Measurements from ENCODE around the gene E2F6.

Gene E2F6

DNA sequence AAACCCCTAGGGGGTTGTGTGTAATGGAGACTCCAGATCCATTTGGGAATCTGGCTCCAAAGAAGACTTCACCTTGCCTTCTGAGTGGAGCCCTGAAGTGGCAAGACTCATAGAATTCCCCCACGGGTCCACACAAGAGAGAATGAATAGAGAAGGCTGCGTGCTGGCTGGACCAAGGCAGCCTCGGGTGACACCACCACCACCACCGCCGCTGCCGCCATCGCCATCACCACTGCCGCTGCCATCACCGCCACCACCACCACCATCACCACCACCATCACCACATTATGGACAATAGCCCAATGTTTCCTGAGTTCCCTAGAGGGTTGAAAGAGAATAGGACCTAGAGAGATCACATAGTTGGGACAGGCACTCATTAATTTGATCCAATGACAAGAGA is 63.5 kb downstream of the E2F6 start:
- no peaks in the 10 kb centered on the region for H3K27me3 ChIP-seq (ENCODE audit: insufficient read depth, poor library complexity, severe bottlenecking)
- TF ChIP-seq GABPA (IDR thresholded peaks at IDR 0.05; ENCODE audit: low read depth) (no peak), REST (IDR thresholded peaks at IDR 0.05; ENCODE audit: insufficient replicate concordance, low read depth) (no peak), POLR2AphosphoS5 (IDR thresholded peaks at IDR 0.05; ENCODE audit: low read depth) (no peak)
- DNase-seq (ENCODE audit: low read depth in 1 of 2, low spot score in 1 of 2) = no peak
- H3K27ac ChIP-seq (replicated peaks) = no peak overlapping the region
- no peak overlapping the region for H3K4me3 ChIP-seq (replicated peaks; ENCODE audit: insufficient read depth, low read length)

DNA sequence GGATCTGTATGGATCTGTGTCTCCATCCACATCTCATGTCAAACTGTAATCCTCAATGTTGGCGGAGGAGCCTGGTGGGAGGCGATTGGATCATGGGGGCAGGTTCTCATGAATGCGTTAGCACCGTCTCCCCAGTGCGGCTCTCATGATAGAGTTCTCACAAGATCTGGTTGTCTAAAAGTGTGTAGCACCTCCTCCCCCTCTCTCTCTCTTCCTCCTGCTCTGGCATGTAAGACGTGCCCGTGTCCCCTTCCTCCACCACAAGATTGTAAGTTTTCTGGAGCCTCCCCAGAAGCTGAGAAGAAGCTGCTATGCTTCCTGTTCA is 66.6 kb downstream of the E2F6 start:
- no peak overlapping the region for H3K27ac ChIP-seq (replicated peaks)
- H3K27me3 ChIP-seq (ENCODE audit: insufficient read depth, poor library complexity, severe bottlenecking) = no peaks in the 10 kb centered on the region
- H3K4me3 ChIP-seq (replicated peaks; ENCODE audit: insufficient read depth, low read length) = no peak overlapping the region
- DNase-seq (ENCODE audit: low read depth in 1 of 2, low spot score in 1 of 2) = no peak
- TF ChIP-seq GABPA (IDR thresholded peaks at IDR 0.05; ENCODE audit: low read depth) (no peak), SPI1 (IDR thresholded peaks at IDR 0.05; ENCODE audit: borderline replicate concordance, low read depth) (no peak), REST (IDR thresholded peaks at IDR 0.05; ENCODE audit: insufficient replicate concordance, low read depth) (no peak), POLR2AphosphoS5 (IDR thresholded peaks at IDR 0.05; ENCODE audit: low read depth) (no peak), CTCF (IDR thresholded peaks at IDR 0.05; ENCODE audit: insufficient read depth, low read length) (no peak)

DNA sequence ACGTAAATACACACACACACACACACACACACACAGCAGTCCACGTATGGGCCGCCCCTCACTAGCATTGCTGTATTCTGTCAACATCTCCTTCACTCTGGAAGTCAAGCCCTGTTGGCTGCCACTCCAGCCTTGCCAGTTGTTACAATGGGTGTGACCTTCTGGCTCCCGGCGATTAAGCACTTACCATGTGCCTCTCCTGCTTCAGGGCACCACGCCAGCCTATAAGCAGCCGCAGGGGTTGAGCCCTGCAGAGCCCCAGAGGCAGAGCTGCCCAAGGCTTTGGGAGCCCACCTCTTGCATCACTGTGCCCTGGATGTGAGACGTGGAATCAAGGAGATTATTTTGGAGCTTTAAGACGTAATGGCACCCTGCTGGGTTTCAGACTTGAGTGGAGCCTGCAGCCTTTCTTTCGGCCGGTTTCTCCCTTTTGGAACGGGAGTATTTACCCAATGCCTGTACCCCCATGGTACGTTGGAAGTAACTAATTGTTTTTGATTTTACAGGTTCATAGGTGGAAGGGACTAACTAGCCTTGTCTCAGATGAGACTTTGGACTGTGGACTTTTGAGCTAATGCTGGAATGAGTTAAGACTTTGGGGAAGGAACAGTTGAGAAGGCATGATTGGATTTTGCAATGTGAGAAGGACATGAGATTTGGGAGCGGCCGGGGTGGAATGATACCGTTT is 67.1 kb downstream of the E2F6 start:
- DNase-seq (ENCODE audit: low read depth in 1 of 2, low spot score in 1 of 2) = no peak
- H3K27me3 ChIP-seq (ENCODE audit: insufficient read depth, poor library complexity, severe bottlenecking) = no peaks in the 10 kb centered on the region
- TF ChIP-seq POLR2AphosphoS5 (IDR thresholded peaks at IDR 0.05; ENCODE audit: low read depth) (no peak), SPI1 (IDR thresholded peaks at IDR 0.05; ENCODE audit: borderline replicate concordance, low read depth) (no peak)
- H3K4me3 ChIP-seq (replicated peaks; ENCODE audit: insufficient read depth, low read length) = no peak overlapping the region
- H3K27ac ChIP-seq (replicated peaks) = no peak overlapping the region

GRCh38 chr2:11397513-11397912 is 68.4 kb downstream of the E2F6 start:
- H3K27ac ChIP-seq (replicated peaks) = no peak overlapping the region
- DNase-seq (ENCODE audit: low read depth in 1 of 2, low spot score in 1 of 2) = no peak
- TF ChIP-seq GABPA (IDR thresholded peaks at IDR 0.05; ENCODE audit: low read depth) = no peak
- no peaks in the 10 kb centered on the region for H3K27me3 ChIP-seq (ENCODE audit: insufficient read depth, poor library complexity, severe bottlenecking)
- H3K4me3 ChIP-seq (replicated peaks; ENCODE audit: insufficient read depth, low read length) = no peak overlapping the region

GRCh38 chr2:11396467-11397445 is 69.2 kb downstream of the E2F6 start:
- Histone ChIP-seq H3K27ac (replicated peaks) (no peak overlapping the region), H3K27me3 (ENCODE audit: insufficient read depth, poor library complexity, severe bottlenecking) (no peaks in the 10 kb centered on the region), H3K4me3 (replicated peaks; ENCODE audit: insufficient read depth, low read length) (no peak overlapping the region)
- TF ChIP-seq SPI1 (IDR thresholded peaks at IDR 0.05; ENCODE audit: borderline replicate concordance, low read depth) (no peak), CTCF (IDR thresholded peaks at IDR 0.05; ENCODE audit: insufficient read depth, low read length) (no peak), GABPA (IDR thresholded peaks at IDR 0.05; ENCODE audit: low read depth) (no peak), REST (IDR thresholded peaks at IDR 0.05; ENCODE audit: insufficient replicate concordance, low read depth) (no peak), POLR2AphosphoS5 (IDR thresholded peaks at IDR 0.05; ENCODE audit: low read depth) (no peak)
- DNase-seq (ENCODE audit: low read depth in 1 of 2, low spot score in 1 of 2) = no peak
